SK-N-MC (cell line): ENCODE data around the gene PTPN14.
A peak's percentile ranks its signal among the peaks of the same experiment; 100 is the strongest.

Source experiments
- DNase-seq: peaks from one replicate; pipeline ENCODE4 v3.0.0-alpha.2; 2011; ENCODE audit warnings: low read depth, low spot score
- H3K27ac ChIP-seq: fragments of 200-600 bp; sonication (generic); 2 replicates; pipeline ENCODE4 v1.5.1; 2016; ENCODE audit warnings: mixed run types
- H3K36me3 ChIP-seq: fragments of 200-600 bp; sonication (generic); 2 replicates; pipeline ENCODE4 v1.6.1; 2017; ENCODE audit warnings: antibody characterized with exemption, low read length, mixed read lengths; ENCODE audit not compliant: insufficient read depth
- H3K4me3 ChIP-seq: fragments of 200-600 bp; sonication (generic); 2 replicates; pipeline ENCODE4 v1.5.1; 2016
- H3K9ac ChIP-seq: fragments of 200-600 bp; sonication (generic); 2 replicates; pipeline ENCODE4 v1.8.0; 2017; ENCODE audit warnings: mixed run types, mixed read lengths; ENCODE audit not compliant: insufficient read length
- H3K9me3 ChIP-seq: fragments of 200-600 bp; sonication (generic); 2 replicates; pipeline ENCODE4 v1.6.1; 2017; ENCODE audit warnings: low read depth, mild to moderate bottlenecking, antibody characterized with exemption, low read length, moderate library complexity, mixed read lengths
- EZH2 ChIP-seq: fragments of 200-600 bp; sonication (generic); IDR thresholded peaks from one replicate; pipeline ENCODE4 v1.6.1; 2017; ENCODE audit warnings: antibody characterized with exemption
- FOXP2 ChIP-seq: optimal IDR thresholded peaks from 2 replicates; pipeline ENCODE3; 2011; ENCODE audit warnings: mild to moderate bottlenecking, moderate library complexity; ENCODE audit not compliant: insufficient read depth; ENCODE audit errors: extremely low read length, control extremely low read depth
- POLR2AphosphoS5 ChIP-seq: IDR thresholded peaks from 2 replicates; pipeline ENCODE4 v1.6.1; 2012; ENCODE audit warnings: mild to moderate bottlenecking, low read depth, low read length, borderline replicate concordance

PTPN14 gene

GRCh38 chr1:214361636-214362035 lies 189.8 kb downstream of the PTPN14 start:
- no peaks in the 10 kb centered on the region for H3K9me3 ChIP-seq
- H3K36me3 ChIP-seq, result peaks cover 14% of the 10 kb centered on the region; the same call in 1 of the 2 replicates
- no peak overlapping the region for H3K9ac ChIP-seq
- H3K27ac ChIP-seq, result no peak overlapping the region
- H3K4me3 ChIP-seq, result no peak overlapping the region
- TF ChIP-seq FOXP2, result no peak
- TF ChIP-seq EZH2, result no peak
- TF ChIP-seq POLR2AphosphoS5, result no peak
- no peak for DNase-seq

GRCh38 chr1:214360525-214361164 lies 190.8 kb downstream of the PTPN14 start:
- H3K36me3 ChIP-seq, result peaks cover 14% of the 10 kb centered on the region; the same call in 1 of the 2 replicates
- DNase-seq, result no peak

DNA sequence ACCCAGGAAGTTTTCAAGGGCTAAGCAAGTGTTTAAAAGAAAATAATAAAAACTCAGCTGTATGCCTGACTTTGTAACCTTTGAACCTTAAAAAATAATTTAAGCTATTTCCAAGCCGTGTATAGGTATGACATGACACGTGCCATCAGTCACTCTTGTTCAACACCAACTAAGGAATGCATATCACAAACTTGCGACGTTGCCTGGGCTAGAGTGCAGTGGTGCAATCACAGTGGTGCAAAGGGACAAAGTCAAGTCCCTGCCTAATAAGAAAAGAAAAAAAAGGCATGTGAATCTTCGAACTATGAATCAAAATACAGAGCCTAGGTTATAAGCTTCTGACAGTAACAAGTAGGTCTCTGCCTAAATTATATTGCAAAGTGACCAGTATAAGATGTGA lies 191.3 kb downstream of the PTPN14 start:
- Histone ChIP-seq H3K9me3 (no peaks in the 10 kb centered on the region), H3K36me3 (peaks cover 14% of the 10 kb centered on the region; the same call in 1 of the 2 replicates), H3K9ac (no peak overlapping the region), H3K27ac (no peak overlapping the region), H3K4me3 (no peak overlapping the region)
- no peak for DNase-seq
- TF ChIP-seq EZH2 (no peak), FOXP2 (no peak), POLR2AphosphoS5 (no peak)

More at GRCh38 chr1:214360525-214361164, 190.8 kb downstream of the PTPN14 start:
- no peak overlapping the region for H3K9ac ChIP-seq
- H3K27ac ChIP-seq, result no peak overlapping the region
- H3K4me3 ChIP-seq, result no peak overlapping the region
- no peak for TF ChIP-seq POLR2AphosphoS5
- TF ChIP-seq FOXP2, result no peak
- no peak for TF ChIP-seq EZH2
- no peaks in the 10 kb centered on the region for H3K9me3 ChIP-seq

- DNase-seq, result no peak
- Histone ChIP-seq H3K27ac (peak overlapping the region; percentile 15; the same call in 1 of the 2 replicates), H3K36me3 (no peaks in the 10 kb centered on the region; the same call in 1 of the 2 replicates), H3K9ac (no peak overlapping the region), H3K9me3 (no peaks in the 10 kb centered on the region), H3K4me3 (peak overlapping the region; percentile 29; the same call in 1 of the 2 replicates)
- TF ChIP-seq FOXP2 (no peak), EZH2 (no peak), POLR2AphosphoS5 (no peak)
Observed at GRCh38 chr1:214354440-214355148, 196.8 kb downstream of the PTPN14 start.

DNA sequence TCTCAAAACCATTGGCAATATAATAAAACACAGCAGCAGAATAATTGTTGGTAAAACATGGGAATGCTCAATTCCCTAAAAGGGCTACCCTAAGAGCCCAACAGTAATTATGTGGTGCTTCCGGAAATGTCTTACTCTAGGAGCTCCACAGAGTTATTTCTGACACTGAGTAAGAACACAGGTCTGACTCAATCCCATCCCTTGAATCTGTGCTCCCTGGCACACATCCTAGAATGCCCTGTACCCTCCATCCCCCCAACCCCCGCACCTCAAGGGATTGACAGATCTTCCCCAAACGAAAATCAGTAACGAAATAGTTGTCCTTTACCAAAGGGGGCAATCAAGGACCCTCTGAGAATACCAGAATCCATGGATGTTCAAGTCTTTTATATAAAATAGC lies 198.6 kb downstream of the PTPN14 start:
- Histone ChIP-seq H3K4me3 (no peak overlapping the region), H3K36me3 (no peaks in the 10 kb centered on the region; the same call in 1 of the 2 replicates), H3K9ac (no peak overlapping the region), H3K9me3 (no peaks in the 10 kb centered on the region), H3K27ac (no peak overlapping the region)
- DNase-seq, result no peak
- no peak for TF ChIP-seq FOXP2
- no peak for TF ChIP-seq EZH2
- TF ChIP-seq POLR2AphosphoS5, result no peak

DNA sequence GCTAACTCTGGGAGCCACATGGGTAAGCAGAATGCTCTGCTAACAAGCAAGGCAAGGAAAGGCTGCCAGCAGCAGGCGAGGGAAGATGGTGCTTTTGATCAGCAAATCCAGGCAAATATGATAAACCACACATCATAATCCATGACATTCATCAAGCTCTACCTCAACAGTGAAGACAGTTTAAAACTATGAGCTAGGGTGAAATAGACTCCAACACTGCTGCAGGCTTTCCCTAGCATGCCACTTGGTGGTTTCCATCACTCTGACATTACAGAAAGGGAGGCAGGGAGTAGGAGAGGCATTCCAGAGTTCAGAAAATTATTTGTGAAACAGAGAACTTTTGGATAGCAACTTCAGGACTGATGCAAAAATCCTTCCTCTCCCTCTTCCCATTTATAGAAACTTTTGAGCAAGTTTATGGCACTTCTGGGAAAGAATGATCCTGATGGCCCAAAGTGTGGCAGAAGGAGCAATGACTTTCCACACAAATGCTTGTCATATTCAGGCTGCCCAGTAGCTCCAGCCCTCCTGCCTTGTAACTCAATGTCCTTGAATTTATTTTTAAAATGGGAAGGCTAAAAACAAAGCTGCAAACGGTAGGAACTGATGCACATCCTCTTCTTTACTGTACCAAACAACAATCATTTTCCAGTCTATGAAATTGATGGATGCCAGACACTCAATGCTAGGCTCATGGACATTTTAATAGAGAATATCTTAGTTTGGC lies 199.7 kb downstream of the PTPN14 start:
- H3K27ac ChIP-seq, result no peak overlapping the region
- no peak for DNase-seq
- H3K36me3 ChIP-seq, result no peaks in the 10 kb centered on the region
- H3K4me3 ChIP-seq, result no peak overlapping the region
- TF ChIP-seq EZH2 (no peak), POLR2AphosphoS5 (no peak), FOXP2 (no peak)
- no peak overlapping the region for H3K9ac ChIP-seq
- H3K9me3 ChIP-seq, result no peaks in the 10 kb centered on the region

- Histone ChIP-seq H3K4me3 (no peak overlapping the region), H3K9ac (no peak overlapping the region), H3K9me3 (no peaks in the 10 kb centered on the region), H3K36me3 (peaks cover 8% of the 10 kb centered on the region), H3K27ac (no peak overlapping the region; the same call in 1 of the 2 replicates)
- no peak for DNase-seq
- no peak for TF ChIP-seq FOXP2
- no peak for TF ChIP-seq EZH2
- TF ChIP-seq POLR2AphosphoS5, result no peak
Observed at GRCh38 chr1:214349781-214350180, 201.6 kb downstream of the PTPN14 start.

GRCh38 chr1:214349008-214349407 lies 202.4 kb downstream of the PTPN14 start:
- no peak overlapping the region for H3K4me3 ChIP-seq
- H3K27ac ChIP-seq, result no peak overlapping the region
- no peak for DNase-seq
- H3K36me3 ChIP-seq, result peaks cover 16% of the 10 kb centered on the region
- no peaks in the 10 kb centered on the region for H3K9me3 ChIP-seq
- H3K9ac ChIP-seq, result no peak overlapping the region
- no peak for TF ChIP-seq FOXP2
- TF ChIP-seq EZH2, result no peak
- TF ChIP-seq POLR2AphosphoS5, result no peak
